Inflammatory macrophage (primary cell): ENCODE measurements around the gene BET1L.
"Not testable (repeated sequence)": the region's sequence is repeated elsewhere in the genome, so short reads cannot be mapped to it uniquely, and the experiment has no call there.

Experiments used
- DNase-seq, 2 donors: peaks; one replicate each; pipeline ENCODE4 v3.0.0-alpha.2; 2020 to 2022

Gene BET1L

GRCh38 chr11:227824-228379 lies 20.7 kb upstream of the BET1L start:
- no peak for DNase-seq

GRCh38 chr11:225734-226453 lies 18.7 kb upstream of the BET1L start:
- no peak for DNase-seq

DNA sequence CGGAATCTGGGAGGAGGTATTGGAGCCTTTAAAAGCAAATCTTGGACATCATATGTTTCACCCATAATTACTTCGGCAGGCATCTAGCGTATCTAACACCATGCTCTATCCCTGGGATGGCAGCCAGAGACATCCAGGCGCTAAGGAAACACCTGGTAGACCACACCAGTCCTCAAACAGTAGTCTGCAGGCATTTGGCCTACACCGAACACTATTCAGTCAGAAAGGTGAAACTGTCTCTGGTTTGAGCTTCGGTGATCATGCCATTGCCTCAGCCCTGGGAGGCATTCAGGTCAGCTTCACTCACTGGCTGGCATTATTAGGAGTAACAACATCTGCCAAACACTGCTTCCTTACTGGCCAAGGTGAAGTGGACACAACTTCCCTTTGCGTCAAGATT lies 17.2 kb upstream of the BET1L start:
- no peak for DNase-seq

GRCh38 chr11:223884-224283 lies 16.7 kb upstream of the BET1L start:
- DNase-seq = no peak

DNA sequence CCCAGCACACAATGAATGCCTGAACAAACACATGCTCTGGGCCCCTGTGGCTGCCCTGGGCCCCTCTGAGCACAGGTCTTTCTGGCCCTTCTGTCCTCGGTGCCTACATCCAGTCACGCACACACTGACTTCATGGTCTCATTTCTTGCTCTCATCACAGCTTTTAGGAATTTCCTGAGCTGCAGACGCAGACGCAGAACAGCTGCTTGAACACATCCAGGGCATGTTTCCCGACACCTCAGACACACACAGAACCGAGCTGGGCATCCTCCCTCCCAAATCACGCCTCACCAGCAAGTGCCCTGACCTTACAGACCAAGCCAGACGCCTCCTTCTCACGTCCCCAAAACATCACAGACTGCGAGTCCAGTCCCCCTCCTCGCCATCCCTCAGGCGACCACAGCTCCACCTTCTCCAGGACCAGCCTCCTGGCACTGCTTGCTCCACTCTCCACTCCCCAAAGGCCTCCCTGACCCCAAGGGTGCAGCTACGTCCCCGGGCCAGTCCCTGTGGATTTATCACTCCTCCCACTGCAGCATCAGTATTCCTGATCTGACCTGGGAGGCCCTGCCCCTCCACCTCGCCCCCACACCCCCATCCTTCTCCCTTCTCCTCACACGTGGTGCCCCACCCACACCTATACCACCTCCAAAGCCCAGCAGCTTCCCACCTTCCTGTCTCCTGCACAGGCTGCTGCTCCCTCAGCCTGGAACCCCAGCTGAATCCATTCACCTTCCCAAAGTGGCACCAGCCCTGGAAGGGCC lies 16.0 kb upstream of the BET1L start:
- DNase-seq = no peak

- DNase-seq = no peak
Observed at GRCh38 chr11:221998-222789, 15.0 kb upstream of the BET1L start.

DNA sequence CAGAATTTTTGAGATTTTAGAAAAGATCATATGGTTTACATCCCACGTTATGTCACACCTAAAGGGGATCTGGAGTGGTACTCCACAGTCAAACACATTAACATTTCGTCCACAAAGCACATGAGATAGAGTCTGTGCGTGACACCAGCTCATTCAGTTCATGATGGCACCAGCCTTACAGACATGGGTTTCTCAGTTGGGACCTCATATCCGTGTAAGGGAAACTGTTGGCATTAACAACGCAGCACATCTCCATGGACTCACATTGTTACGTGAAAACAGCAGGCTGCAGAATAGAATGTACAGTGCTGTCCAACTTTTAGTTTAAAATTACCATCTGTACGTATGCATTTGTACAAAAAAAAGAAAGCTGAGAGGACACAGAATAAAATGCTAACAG lies 14.3 kb upstream of the BET1L start:
- DNase-seq = no peak

- DNase-seq = not testable (repeated sequence)
Observed at GRCh38 chr11:220641-221215, 13.5 kb upstream of the BET1L start.

GRCh38 chr11:218815-219593 lies 11.8 kb upstream of the BET1L start:
- no peak for DNase-seq

GRCh38 chr11:217704-218103 lies 10.5 kb upstream of the BET1L start:
- no peak for DNase-seq

DNA sequence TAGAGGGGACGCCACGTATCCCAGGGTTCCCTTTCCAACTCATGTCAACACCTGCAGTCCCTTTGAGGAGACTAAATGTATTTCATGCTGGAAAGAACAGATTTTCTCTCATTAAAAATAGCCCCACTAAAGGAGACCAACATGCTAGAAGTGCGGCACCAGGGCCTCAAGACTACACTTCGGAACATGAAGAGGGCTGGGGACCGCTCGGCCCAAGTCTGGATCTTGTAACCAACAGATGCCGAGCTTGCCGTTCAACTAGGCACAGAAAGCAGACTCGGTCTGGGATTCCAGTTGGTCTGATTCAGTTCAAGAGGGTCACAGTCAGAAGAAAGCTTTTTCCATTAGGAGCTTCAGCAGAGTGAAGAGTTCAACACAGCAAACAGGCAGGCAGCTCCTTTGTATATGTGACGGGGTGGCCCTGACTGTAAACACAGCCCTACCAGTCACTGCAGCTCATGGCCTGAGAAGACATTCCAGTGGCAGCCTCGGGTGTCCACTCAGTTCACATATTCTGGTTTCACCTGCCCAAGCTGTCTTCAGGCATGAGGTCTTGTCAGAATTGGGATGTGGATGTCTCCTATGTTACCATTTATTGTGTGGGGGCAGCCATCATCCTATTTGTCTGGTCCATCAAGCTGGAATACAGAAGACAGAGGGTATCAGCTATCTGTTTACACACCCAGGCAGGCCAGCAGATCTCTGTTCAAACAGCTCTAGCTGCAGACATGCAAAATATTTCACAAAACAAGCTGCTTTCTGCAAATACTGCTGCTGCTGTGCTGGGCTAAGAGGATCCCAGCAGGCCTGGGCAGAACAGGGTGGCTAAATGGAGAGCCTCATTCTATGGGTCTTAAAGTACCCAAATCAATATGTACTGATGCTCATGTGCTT lies 9.1 kb upstream of the BET1L start:
- no peak for DNase-seq

GRCh38 chr11:215581-216037 lies 8.4 kb upstream of the BET1L start:
- DNase-seq = no peak

- DNase-seq = no peak
Observed at GRCh38 chr11:214083-214482, 6.9 kb upstream of the BET1L start.

DNA sequence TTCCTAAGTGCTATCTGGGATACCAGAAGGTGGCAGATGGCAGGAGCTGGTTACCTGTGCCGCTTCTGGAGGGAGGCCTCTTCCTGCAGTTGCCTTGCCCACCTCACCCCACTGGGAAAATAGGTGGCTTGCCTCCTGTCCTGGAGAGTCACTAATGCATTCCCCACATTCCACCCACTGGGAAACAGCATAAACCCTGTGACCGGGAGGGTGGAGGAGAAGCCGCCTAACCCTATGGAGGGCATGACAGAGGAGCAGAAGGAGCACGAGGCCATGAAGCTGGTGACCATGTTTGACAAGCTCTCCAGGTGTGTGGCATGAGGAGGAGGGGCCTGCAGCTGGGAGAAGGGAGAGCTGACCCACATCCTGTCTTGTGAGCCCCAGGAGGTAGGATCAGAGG lies 5.9 kb upstream of the BET1L start:
- no peak for DNase-seq

DNA sequence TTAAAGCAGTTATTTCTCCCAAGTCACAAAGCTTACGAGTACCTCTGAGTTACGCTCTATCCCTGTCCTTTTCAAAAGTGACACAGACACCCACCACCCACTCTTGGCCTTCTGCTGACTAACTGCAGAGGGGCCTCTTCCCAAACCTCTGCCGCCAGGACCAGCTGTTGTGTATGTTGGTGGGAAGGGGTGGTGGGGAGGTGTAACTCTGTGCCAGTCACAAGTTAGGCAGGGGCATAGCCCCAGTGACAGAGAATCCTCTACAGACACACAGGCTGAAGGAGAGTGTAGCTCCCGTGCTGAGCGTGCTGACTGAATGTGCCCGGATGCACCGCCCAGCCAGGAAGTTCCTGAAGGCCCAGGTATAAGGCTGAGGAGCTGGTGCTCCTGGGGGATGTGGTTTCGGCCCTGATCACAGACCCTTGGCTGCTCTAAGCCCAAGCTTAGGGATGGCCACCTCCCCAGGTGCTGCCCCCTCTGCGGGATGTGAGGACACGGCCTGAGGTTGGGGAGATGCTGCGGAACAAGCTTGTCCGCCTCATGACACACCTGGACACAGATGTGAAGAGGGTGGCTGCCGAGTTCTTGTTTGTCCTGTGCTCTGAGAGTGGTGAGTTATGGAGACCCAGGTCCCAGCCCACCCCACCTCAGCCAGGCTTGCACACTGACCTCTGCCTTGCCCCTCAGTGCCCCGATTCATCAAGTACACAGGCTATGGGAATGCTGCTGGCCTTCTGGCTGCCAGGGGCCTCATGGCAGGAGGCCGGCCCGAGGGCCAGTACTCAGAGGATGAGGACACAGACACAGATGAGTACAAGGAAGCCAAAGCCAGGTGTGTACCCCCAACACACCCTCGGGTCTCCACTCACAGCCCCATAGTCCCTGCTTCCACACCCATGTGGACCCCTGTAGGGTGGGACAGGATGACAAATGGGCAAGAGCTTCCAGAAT lies 5.2 kb upstream of the BET1L start:
- DNase-seq = no peak

DNA sequence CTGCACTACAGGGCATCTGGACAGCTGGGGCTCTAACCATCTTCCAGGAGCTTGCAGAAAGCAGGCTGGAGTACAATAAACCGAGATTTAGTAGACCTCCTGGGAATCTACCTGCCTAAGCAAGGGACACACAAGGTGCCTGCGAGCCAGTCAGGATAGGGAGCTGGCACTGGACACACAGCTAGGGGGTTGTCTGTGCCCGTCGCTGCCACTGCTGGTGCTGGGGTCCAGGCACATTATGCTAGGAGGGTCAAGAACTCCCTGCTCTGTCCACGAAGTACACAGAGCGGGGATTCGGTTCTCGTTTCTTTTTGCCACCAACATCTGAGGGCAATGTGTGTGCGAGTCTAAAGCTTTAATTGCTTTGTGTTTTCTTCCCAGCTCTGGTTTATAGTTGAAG lies 4.5 kb upstream of the BET1L start:
- DNase-seq = no peak

DNA sequence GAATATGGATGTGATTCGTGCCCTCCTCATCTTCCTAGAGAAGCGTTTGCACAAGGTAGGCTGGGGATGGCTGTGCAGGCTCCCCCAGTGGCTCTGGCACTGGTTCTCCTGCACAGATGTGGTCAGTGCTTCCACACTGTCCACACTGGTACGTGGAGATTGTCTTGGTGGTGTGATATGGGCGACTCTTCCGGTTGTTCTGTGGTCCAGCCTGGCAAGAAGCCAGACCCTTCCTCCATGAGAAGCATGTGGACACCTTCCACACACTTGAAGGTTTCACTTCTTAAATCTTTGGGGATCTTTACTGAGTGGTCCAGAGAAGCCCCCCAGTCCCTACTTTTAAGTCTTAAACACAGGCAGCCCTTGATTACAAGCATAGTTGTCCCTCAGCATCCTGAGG lies 4.1 kb upstream of the BET1L start:
- DNase-seq = no peak

GRCh38 chr11:210803-211180 lies 3.6 kb upstream of the BET1L start:
- no peak for DNase-seq

DNA sequence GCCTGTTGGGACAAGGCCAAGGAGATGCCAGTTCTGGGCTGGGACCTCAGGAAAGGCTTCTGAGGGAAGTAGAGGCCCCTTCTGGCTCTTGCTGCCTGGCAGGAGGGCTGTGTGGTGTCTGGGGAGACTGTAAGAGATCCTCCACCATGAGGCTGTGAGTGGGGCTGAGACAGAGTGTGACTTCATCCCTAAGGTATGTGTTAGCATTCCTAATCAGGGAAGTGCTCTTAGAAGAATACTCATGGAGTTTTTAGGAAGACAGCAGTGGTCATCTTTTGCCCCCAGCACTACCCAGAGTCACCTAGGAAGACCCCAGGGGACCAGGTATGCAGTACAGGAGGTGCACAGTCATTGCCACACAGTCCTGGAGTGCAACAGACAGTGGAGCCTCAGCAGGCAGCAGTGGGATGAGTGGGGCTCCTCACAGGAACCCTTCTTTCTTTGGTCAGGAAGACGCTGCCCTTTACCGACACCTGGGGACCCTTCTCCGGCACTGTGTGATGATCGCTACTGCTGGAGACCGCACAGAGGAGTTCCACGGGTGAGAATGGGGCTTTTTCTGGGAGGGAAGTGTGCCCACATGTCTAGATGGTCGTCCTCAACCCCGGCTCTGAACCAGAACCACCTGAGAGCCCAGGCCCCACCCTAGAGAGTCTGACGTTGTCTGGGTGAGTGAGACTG lies 3.1 kb upstream of the BET1L start:
- no peak for DNase-seq
